ENCODE data around the gene ARHGEF9.

DNA sequence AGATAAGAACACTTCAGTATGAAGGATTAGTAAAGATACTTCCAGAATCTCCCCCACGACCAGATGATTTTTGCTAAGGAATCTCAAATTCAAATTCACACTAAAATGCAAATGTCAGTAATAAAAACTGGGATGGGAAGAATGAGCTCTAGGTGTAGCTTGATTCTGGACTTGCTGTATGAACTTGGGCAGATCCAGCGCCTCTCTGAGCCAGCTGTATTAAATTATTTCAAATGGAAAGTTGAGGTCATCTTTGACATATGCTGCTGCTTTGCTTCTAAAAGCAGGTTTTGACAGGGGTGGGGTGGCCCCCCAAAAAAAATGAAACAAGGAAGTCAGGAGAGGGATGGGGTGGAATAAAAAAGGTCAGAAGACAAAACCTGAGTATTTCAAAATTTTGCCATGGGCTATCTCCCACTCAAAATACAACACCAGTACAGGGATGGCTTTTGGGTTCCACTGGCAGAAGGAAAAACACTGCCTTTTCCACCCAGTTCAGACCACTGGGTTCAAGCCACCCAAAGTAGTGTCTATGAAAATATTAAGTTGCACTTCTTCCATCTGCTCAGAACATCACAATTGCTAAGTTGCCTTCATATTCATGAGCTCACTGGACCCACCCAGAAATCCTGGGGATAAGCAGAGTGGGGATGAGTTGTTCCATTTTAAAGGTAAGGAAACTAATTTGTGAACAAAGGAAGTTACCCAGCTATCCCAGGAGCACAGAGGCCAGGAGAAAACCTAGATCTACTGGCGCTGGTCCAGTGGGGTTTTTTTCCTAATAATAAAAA lies 47.7 kb downstream of the ARHGEF9 start:
- TF ChIP-seq, protein P1, sequence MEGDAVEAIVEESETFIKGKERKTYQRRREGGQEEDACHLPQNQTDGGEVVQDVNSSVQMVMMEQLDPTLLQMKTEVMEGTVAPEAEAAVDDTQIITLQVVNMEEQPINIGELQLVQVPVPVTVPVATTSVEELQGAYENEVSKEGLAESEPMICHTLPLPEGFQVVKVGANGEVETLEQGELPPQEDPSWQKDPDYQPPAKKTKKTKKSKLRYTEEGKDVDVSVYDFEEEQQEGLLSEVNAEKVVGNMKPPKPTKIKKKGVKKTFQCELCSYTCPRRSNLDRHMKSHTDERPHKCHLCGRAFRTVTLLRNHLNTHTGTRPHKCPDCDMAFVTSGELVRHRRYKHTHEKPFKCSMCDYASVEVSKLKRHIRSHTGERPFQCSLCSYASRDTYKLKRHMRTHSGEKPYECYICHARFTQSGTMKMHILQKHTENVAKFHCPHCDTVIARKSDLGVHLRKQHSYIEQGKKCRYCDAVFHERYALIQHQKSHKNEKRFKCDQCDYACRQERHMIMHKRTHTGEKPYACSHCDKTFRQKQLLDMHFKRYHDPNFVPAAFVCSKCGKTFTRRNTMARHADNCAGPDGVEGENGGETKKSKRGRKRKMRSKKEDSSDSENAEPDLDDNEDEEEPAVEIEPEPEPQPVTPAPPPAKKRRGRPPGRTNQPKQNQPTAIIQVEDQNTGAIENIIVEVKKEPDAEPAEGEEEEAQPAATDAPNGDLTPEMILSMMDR (IDR thresholded peaks at IDR 0.05) = no peak
- no peak for TF ChIP-seq POLR2A (IDR thresholded peaks at IDR 0.05)

Data from uterus (tissue), 2 donors.